Fibroblast of the aortic adventitia (primary cell): ENCODE results near the gene PITPNM3. TPM values are rescaled to one million over a fixed set of nuclear protein-coding genes. Genes with fewer than 3 reads are reported as not detected.
A peak's percentile ranks its signal among the peaks of the same experiment; 100 is the strongest.

Experiments used
- DNase-seq: peaks from one replicate; pipeline ENCODE4 v3.0.0-alpha.2; 2010; ENCODE audit warnings: low read depth
- H3K4me3 ChIP-seq: 2 replicates; pipeline ENCODE4 v1.5.1; 2011; ENCODE audit warnings: low read depth, mild to moderate bottlenecking, control low read depth, low read length, moderate library complexity
- total RNA-seq: library from RNA; depleted of rRNA; stranded (reverse); fragments of >200 nt; gene quantifications from 2 replicates; pipeline ENCODE4 v1.2.3, GENCODE V29; 2012; ENCODE audit warnings: low replicate concordance
- TF ChIP-seq, protein P1 (sequence below): IDR thresholded peaks from 2 replicates; pipeline ENCODE4 v1.5.1; 2011; ENCODE audit warnings: mild to moderate bottlenecking, low read length, control low read depth, inconsistent platforms; ENCODE audit not compliant: insufficient read depth

Gene PITPNM3
- total RNA-seq, 1 donor = 1.3 TPM

DNA sequence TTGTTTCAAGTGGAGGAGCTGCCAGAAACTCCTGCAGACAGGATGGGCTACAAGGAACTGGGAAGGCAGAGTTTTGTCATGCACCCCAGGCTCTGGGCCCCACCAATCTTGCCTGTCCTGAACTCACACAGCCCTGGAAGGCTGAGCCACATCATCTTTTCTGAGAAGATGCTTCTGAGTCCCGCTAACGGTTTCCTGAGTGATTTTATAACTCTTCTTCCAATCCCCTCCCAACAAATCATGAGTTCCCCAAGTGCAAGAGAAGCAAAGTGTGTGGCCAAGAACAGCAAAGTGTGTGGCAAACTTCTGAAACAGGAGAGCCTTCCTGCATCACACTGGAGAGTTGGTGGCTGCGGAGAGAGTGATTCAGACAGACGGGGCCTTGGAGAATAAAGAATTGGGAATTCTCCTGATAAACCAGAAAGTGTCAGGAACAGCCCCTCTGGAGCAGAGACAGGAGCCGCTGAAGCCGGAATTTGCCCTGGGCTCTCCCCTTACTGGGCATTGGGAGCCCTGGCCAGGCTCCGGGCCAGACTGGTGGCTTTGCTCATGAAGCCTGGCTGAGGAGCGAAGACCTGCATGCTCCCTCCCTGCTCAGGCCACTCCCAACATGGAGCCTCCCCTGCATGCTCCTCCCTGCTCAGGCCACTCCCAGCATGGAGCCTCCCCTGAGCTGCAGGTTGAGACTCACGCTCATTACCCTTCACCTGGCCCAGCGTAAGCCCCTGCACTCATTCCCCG lies 47.2 kb downstream of the PITPNM3 start:
- TF ChIP-seq, protein P1, sequence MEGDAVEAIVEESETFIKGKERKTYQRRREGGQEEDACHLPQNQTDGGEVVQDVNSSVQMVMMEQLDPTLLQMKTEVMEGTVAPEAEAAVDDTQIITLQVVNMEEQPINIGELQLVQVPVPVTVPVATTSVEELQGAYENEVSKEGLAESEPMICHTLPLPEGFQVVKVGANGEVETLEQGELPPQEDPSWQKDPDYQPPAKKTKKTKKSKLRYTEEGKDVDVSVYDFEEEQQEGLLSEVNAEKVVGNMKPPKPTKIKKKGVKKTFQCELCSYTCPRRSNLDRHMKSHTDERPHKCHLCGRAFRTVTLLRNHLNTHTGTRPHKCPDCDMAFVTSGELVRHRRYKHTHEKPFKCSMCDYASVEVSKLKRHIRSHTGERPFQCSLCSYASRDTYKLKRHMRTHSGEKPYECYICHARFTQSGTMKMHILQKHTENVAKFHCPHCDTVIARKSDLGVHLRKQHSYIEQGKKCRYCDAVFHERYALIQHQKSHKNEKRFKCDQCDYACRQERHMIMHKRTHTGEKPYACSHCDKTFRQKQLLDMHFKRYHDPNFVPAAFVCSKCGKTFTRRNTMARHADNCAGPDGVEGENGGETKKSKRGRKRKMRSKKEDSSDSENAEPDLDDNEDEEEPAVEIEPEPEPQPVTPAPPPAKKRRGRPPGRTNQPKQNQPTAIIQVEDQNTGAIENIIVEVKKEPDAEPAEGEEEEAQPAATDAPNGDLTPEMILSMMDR = no peak

DNA sequence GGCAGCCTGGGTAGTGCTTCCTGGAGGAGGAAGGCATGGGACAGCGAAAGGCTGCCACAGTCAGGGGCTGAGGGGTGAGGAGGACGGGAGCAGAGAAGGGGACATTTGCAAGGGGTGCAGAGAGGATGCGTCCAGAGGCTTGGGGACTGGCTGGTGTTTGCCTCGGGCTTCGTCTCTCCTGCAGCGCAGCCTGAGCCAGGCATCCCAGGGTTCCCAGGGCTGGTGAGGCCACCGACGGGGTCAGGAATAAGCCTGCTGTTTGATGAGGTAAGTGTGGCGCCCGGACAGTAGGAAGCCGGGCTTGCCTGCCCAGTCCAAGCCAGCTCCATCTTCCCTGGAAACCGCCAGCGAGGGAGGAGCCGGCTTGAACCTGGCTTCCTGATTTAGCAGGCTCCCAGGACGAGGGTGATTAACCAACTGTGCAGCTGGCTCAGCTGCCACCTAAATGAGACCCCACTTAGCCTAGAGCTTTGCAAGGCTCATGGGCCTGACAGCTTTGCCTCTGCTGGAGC lies 47.8 kb downstream of the PITPNM3 start:
- no peak for DNase-seq
- H3K4me3 ChIP-seq = no peak overlapping the region
- TF ChIP-seq, protein P1 = no peak

More for the DNA sequence above, 47.2 kb downstream of the PITPNM3 start:
- peak; percentile 73 for DNase-seq
- no peak overlapping the region for H3K4me3 ChIP-seq

DNA sequence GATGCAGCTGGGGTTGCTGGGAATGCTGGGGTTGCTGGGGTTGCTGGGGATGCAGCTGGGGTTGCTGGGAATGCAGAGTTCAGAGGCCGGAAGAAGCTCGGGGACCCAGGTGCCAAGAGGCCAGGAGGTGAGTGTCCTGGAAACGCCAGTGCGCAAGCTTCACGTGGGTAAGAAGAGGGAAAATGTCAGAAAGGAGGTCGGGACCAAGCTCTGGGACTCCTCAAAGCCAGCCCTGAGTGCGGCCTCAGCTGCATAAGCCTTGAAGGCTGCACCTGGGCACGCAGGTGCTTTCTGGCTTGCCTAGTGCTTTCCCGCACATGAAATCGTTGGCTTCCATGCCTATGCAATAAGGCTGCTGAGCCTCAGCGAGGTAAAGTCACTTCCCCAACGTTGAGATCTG lies 48.3 kb downstream of the PITPNM3 start:
- no peak for DNase-seq
- H3K4me3 ChIP-seq = no peak overlapping the region
- TF ChIP-seq, protein P1 = no peak

DNA sequence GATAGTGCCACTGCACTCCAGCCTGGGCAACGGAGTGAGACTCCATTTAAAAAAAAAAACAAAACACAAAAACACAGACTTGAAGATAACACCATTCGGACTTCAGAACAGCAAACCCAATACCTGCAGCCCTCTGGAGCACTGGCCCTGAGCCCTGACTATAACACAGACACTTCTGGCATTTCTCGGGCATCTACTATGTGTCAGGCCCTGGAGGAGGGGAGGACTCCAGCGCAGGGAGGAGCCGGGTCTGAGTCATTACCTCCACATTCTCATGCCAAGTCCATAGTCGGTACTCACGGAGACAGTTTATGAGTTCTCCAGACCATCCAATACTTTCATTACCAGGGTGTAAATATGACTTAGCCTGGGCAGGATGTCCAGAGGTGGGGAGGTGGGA lies 48.8 kb downstream of the PITPNM3 start:
- TF ChIP-seq, protein P1 = no peak
- DNase-seq = peak; percentile 88
- H3K4me3 ChIP-seq = no peak overlapping the region

DNA sequence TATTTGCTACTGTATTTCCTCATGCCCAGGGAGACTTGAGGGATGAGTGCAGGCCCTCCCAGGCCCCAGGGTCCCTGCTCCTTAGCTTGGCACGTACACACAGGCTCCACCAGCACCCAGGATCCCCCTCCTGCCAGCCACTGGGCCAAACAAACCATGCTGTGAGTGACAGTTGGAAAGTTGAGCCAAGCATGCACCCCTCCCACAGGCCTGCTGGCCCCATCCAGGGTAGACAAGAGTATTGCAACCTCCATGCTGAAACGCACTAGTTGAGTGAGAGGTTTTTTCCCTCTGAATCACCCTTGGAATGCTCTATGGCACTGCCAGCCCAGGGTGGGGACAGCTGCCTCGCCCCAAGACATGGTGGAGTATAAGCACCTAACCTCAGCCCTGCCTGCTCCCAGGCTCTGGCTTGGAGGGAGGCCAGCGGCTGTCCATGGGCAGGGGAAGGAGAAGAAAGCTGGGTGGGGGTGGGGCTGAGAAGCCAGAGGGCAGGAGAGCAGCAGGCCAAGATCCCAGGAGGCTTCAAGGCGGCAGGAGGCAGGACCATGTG lies 49.6 kb downstream of the PITPNM3 start:
- TF ChIP-seq, protein P1 = no peak
- no peak overlapping the region for H3K4me3 ChIP-seq
- peak; percentile 57 for DNase-seq

DNA sequence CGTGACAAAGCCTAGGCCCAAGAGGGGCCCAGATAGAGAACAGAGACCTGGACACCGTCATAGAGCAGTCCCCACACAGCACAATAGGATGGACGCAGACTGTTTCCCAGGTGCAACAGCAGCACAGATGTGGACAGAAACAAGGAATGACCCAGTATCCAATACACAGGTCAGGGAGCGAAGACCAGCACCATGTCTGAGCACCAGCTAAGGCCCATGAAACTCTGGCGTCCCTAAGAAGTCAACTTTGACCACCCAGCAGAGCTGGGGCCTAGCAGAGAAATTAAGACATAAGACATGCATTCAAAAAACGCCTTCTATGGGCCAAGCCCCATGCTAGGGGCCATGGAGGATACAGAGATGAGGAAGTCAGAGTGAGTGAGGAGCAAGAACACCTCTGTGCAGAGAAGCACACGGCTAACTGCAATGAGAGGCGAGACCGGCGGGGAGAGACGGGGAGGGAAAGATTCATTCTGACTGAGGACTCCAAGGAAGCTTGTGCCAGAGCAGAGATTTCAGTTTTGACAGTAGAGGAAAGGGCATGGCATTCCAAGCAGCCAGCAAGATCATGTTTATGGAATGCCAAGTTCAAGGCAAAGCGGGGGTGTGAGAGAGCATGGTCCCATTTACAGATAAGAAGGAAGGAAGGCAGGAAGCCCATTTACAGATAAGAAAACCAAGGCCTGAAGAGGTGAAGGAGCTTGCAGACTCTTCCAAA lies 50.8 kb downstream of the PITPNM3 start:
- TF ChIP-seq, protein P1 = no peak
- no peak overlapping the region for H3K4me3 ChIP-seq
- DNase-seq = peak; percentile 59
